ENCODE results near the gene TMEM150A.
"Not testable (repeated sequence)": the region's sequence is repeated elsewhere in the genome, so short reads cannot be mapped to it uniquely, and the experiment has no call there.

The TMEM150A gene

GRCh38 chr2:85596486-85597143, 5.9 kb downstream of the TMEM150A start:
- TF ChIP-seq, protein P1, sequence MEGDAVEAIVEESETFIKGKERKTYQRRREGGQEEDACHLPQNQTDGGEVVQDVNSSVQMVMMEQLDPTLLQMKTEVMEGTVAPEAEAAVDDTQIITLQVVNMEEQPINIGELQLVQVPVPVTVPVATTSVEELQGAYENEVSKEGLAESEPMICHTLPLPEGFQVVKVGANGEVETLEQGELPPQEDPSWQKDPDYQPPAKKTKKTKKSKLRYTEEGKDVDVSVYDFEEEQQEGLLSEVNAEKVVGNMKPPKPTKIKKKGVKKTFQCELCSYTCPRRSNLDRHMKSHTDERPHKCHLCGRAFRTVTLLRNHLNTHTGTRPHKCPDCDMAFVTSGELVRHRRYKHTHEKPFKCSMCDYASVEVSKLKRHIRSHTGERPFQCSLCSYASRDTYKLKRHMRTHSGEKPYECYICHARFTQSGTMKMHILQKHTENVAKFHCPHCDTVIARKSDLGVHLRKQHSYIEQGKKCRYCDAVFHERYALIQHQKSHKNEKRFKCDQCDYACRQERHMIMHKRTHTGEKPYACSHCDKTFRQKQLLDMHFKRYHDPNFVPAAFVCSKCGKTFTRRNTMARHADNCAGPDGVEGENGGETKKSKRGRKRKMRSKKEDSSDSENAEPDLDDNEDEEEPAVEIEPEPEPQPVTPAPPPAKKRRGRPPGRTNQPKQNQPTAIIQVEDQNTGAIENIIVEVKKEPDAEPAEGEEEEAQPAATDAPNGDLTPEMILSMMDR (IDR thresholded peaks at IDR 0.05; ENCODE audit: insufficient read depth, low read depth, low read length, missing control alignments) = no peak
- DNase-seq (ENCODE audit: low read depth) = no peak
- peak overlapping the region; percentile 86 for H3K4me3 ChIP-seq (ENCODE audit: low read depth, low read length)

DNA sequence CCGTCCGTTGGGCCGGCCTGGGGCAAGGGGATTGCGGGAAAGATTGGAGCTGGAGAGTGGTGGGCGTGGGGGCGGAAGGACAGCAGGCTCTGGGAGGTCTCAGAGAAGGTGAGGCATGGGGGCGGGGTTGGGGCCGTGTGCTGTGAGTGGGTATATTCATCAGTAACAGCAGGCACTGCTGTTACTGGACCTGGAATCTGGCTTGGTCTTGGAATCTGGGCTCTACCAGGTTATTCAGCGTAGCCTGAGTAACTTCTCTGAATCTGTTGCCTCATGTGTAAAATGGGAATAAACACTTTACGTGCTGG, 6.5 kb downstream of the TMEM150A start:
- H3K4me3 ChIP-seq (ENCODE audit: low read depth, low read length) = peak overlapping the region; percentile 86
- DNase-seq (ENCODE audit: low read depth) = no peak
- TF ChIP-seq, protein P1 (IDR thresholded peaks at IDR 0.05; ENCODE audit: insufficient read depth, low read depth, low read length, missing control alignments) = no peak

DNA sequence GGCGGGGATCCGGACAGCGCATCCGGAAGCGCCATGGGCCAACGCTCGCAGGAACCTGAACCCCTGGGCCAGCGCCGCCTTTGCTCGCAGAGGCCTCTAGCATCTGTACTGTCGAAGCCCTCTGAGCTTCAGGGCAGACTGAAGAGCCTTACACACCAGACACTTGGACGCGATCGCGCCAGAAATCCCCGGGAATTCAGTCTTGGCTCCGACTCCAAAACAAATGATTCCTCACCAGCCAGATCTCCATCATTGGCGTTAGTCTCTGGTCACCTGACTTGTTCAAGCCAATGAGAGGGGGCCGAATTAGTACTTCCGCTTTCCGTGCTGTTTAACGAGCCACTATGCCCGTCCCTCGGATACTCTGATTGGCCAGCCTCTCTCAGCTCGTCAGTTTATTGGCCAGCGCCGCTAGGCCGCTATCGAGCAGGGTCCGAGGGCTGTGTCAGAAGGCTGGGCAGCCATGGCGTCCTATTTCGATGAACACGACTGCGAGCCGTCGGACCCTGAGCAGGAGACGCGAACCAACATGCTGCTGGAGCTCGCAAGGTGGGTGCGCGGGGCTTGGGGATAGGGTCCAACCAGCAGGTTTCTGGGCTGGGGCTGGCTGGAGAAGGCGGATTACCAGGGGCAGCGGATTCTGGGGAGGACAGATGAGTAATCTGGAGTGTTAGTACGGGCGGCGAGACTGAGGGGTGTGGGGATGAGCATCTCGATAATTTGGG, 7.0 kb downstream of the TMEM150A start, which contains the start of gene RNF181:
Gene RNF181, plus strand, starts transcription at position 445 of the 725 bp plus-strand sequence. Its CDS starts 19 bp downstream, at position 464.
- peak within 1 kb of the TSS; percentile 86 for H3K4me3 ChIP-seq (ENCODE audit: low read depth, low read length)
- TF ChIP-seq, protein P1 (IDR thresholded peaks at IDR 0.05; ENCODE audit: insufficient read depth, low read depth, low read length, missing control alignments) = no peak
- peak; percentile 97 for DNase-seq (ENCODE audit: low read depth)

GRCh38 chr2:85594715-85595300, 7.7 kb downstream of the TMEM150A start:
- TF ChIP-seq, protein P1 (IDR thresholded peaks at IDR 0.05; ENCODE audit: insufficient read depth, low read depth, low read length, missing control alignments) = no peak
- DNase-seq (ENCODE audit: low read depth) = no peak
- peak overlapping the region; percentile 86 for H3K4me3 ChIP-seq (ENCODE audit: low read depth, low read length)

GRCh38 chr2:85593023-85593422, 9.5 kb downstream of the TMEM150A start:
- TF ChIP-seq, protein P1 (IDR thresholded peaks at IDR 0.05; ENCODE audit: insufficient read depth, low read depth, low read length, missing control alignments) = no peak
- no peak for DNase-seq (ENCODE audit: low read depth)
- H3K4me3 ChIP-seq (ENCODE audit: low read depth, low read length) = no peak overlapping the region

DNA sequence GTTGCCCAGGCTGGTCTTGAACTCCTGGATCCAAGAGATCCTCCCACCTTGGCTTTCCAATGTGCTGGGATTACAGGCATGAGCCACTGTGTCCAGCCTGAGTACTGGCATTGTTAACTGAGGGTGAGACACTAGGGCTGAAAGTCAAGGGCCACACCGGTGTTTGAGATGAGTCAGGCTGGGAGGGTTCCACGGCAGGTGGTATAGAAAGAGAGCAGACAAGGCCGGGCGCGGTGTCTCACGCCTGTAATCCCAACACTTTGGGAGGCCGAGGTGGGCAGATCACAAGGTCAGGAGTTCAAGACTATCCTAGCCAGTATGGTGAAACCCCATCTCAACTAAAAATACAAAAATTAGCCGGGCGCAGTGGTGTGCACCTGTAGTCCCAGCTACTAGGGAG, 10.2 kb downstream of the TMEM150A start:
- H3K4me3 ChIP-seq (ENCODE audit: low read depth, low read length); DNase-seq (ENCODE audit: low read depth): not testable (repeated sequence)

GRCh38 chr2:85591563-85591962, 10.9 kb downstream of the TMEM150A start:
- no peak for DNase-seq (ENCODE audit: low read depth)
- H3K4me3 ChIP-seq (ENCODE audit: low read depth, low read length) = no peak overlapping the region
- TF ChIP-seq, protein P1 (IDR thresholded peaks at IDR 0.05; ENCODE audit: insufficient read depth, low read depth, low read length, missing control alignments) = no peak

Data from GM12865 (cell line).